Prostate gland (tissue), 2 donors: ENCODE data around the gene CORO1A.

ENCODE experiments used
- POLR2A ChIP-seq: fragments of 450-650 bp; IDR thresholded peaks from one replicate; pipeline ENCODE4 v1.6.1; 2016; ENCODE audit warnings: antibody characterized with exemption, mild to moderate bottlenecking
- POLR2AphosphoS5 ChIP-seq: sonication (generic); formaldehyde crosslinking; IDR thresholded peaks from one replicate; pipeline ENCODE4 v1.6.1; 2017; ENCODE audit warnings: antibody characterized with exemption
- TF ChIP-seq, protein P1 (sequence below), 4 experiments: fragments of 200-600 bp in 2 of 4; fragments of 450-650 bp in 2 of 4; sonication (generic) in 2 of 4; IDR thresholded peaks; 1 replicate in 3 of 4; 2 replicates in 1 of 4; pipeline ENCODE4 v1.5.1; 2016 to 2019; ENCODE audit warnings: antibody characterized with exemption in 4 of 4, mild to moderate bottlenecking in 2 of 4, moderate library complexity in 2 of 4

- TF ChIP-seq, protein P1, sequence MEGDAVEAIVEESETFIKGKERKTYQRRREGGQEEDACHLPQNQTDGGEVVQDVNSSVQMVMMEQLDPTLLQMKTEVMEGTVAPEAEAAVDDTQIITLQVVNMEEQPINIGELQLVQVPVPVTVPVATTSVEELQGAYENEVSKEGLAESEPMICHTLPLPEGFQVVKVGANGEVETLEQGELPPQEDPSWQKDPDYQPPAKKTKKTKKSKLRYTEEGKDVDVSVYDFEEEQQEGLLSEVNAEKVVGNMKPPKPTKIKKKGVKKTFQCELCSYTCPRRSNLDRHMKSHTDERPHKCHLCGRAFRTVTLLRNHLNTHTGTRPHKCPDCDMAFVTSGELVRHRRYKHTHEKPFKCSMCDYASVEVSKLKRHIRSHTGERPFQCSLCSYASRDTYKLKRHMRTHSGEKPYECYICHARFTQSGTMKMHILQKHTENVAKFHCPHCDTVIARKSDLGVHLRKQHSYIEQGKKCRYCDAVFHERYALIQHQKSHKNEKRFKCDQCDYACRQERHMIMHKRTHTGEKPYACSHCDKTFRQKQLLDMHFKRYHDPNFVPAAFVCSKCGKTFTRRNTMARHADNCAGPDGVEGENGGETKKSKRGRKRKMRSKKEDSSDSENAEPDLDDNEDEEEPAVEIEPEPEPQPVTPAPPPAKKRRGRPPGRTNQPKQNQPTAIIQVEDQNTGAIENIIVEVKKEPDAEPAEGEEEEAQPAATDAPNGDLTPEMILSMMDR (IDR thresholded peaks at IDR 0.05): no peak
- TF ChIP-seq POLR2AphosphoS5 (no peak), POLR2A (no peak)
These were observed 30.9 kb upstream of the CORO1A start for GRCh38 chr16:30152517-30152916.
